HG02852 (cell line): ENCODE data around the gene MAML1.

Source experiments
- ATAC-seq: cut with Tn5 transposase; IDR thresholded peaks from one replicate; pipeline ENCODE4 v1.9.1; 2021; ENCODE audit warnings: mild to moderate bottlenecking, moderate library complexity; ENCODE audit not compliant: unreplicated experiment

The MAML1 gene

DNA sequence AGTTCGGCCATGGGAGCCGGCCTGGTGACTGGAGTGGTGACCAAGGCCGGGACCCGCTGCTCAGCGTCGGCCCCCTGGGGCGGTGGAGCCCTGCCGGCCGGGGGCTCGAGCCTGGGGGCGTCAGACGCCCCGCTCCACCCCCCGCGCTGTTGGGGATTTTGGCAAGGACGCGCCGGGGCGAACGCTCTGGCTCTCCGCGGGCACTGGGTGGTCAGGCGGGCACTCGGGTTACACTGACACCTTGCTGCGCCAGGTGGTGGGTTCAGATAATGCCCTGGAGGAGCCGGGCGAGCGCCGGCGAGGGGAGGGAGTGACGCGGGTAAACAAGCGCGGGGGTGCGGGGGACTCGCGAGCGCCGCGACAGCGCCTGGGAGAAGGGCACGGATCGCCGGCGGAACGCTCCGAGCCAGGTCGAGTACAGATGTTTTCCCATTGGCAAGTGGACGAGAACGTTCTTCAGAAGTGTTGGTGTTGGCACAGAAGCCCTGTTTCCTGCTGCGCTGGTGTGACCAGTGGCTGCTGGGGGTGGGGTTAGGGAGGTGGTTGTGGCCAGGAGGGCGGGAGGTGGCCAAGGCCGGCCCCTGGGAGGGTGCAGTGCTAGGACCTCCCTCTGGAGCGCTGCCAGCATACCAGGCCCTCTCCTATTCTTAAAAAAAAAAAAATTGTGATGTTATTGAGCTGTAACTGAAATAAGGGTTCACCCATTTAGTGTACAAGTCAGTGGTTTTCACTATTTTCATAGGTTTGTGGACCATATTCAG, 88.9 kb downstream of the MAML1 start:
- ATAC-seq: peak; percentile 49

DNA sequence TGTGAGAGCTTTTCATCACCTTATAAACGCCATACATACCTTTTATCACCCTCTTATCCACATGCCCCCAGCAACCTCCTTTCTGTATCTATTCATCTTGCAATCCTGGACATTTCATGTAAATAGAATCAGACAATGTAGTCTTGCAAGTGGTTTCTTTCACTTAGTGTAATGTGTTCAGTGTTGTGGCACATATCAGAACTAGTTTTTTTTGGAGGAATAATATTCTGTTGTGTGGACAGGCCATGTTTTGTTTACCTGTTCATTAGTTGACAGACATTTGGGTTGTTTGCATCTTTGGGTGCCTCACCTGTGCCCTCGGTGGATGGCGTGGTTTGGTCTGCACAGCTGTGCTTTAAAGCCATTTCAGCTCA, 89.4 kb downstream of the MAML1 start:
- ATAC-seq: no peak

DNA sequence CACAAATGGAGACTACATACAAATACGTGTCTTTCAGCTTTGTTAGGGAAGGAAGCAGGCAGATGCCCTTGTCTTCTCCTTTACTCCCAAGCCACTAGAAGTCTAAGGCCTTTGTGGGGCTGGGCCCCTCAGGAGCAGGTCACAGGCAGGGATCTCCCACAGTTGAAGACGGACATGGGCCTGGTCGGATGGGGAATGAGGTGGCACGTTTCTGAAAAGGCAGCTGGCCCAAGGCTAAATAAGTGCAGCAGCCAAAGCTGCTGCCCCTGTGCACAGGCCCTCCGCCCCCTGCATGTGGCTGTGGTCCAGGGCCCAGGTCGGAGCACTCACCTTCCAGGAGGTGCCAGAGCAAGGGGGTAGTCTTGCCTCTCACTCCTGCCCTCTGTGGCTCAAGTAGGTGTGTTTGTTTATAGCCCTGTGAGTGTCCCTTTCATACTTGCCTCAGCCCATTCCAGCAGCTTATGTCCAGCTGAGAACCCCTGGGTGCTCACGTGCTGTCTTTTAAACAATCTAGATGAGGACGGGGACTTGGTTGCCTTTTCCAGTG, 89.9 kb downstream of the MAML1 start:
- no peak for ATAC-seq

DNA sequence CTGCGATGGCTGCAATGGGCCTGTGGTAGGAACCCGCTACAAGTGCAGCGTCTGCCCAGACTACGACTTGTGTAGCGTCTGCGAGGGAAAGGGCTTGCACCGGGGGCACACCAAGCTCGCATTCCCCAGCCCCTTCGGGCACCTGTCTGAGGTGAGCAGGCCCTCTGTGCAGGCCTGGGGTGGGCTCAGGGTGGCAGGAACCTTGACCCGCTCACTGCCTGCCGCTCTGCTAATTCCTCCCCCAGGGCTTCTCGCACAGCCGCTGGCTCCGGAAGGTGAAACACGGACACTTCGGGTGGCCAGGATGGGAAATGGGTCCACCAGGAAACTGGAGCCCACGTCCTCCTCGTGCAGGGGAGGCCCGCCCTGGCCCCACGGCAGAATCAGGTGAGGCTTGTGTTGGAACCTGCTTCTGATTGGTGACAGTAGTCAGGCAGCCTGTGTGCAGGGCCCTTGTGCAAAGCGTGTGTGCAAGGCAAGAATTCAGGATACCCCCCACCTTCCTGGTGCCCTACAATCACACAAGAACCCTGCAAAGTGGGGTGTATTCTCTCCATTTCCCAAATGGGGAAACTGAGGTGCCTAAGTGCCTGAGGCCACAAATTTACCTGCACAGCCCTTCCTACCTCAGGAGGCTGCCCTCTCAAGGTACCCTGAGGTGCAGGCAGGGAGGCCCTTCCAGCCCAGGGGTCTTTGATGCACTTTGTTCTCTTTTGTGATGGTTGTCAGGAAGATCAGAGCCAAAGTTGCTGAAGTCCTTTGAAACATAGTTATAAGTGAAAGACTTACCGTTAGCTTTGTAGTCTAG, 91.5 kb downstream of the MAML1 start:
- ATAC-seq: no peak

DNA sequence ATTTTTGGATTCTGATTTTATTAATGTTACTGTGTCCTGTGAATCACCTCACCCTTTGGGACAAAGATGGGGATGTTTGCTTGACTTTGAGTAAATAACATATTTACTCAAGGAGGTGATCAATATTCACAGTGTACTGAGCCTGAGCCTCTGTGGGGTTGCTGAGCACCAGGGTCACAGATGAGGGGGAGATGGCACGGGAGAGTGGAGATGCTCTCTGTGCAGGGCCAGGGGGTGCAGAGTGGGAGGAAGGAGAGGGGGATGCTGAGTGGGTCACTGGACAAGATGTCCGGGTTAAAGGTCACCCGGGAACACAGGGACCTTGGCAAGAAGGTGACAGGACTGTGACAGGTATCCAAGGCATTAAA, 92.1 kb downstream of the MAML1 start:
- ATAC-seq: no peak

DNA sequence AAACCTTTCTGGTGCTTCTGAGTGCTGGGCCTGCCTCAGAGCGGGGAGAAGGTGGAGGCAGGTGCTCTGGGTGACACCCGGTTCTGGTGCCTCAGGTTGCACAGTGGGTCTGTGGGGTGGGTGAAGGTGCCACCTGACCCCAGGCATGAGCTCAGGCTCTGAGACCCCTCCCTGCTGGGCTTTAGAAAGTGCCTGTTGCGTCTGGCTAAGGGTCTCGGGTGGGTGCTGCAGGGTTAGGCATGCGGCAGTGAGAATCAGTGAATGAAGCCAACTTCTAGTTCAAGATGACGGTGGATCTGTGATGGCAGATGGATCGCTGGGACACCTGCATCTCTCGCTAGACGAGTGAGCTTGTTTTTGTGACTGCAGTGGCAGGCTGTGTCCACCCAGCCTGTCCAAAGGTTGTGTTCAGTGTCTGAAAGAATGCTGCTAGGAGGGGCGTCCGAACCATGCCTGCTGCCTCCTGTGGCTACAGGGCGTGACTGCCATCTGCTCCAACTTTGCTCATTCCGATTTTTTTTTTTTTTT, 93.1 kb downstream of the MAML1 start:
- no peak for ATAC-seq
